K562 (cell line): ENCODE measurements around the gene THUMPD2. TPM values are rescaled to one million over a fixed set of nuclear protein-coding genes. Genes with fewer than 3 reads are reported as not detected.

ENCODE experiments used
- BHLHE40 ChIP-seq: IDR thresholded peaks from 2 replicates; pipeline ENCODE4 v1.6.1; 2011; ENCODE audit warnings: low read length, improper control_type of control experiment
- HEY1 ChIP-seq: fragments of 250-450 bp; sonication (Bioruptor Pico); IDR thresholded peaks from 2 replicates; pipeline ENCODE4 v1.5.0; 2020; ENCODE audit warnings: mild to moderate bottlenecking, moderate library complexity, borderline replicate concordance
- JUNB ChIP-seq: fragments of 450-650 bp; formaldehyde crosslinking; conservative IDR thresholded peaks from 2 replicates; pipeline ENCODE4 v1.4.0; 2020; ENCODE audit warnings: mild to moderate bottlenecking
- KDM4B ChIP-seq, 2 experiments: fragments of 450-650 bp in 1 of 2; sonication (generic) in 1 of 2; IDR thresholded peaks; 2 replicates each; pipeline ENCODE4 v1.6.1; 2016 to 2017; ENCODE audit warnings: borderline replicate concordance in 2 of 2, antibody characterized with exemption in 1 of 2, low read depth in 1 of 2, mild to moderate bottlenecking in 1 of 2
- MAFG ChIP-seq: fragments of 450-650 bp; conservative IDR thresholded peaks from 2 replicates; pipeline ENCODE4 v1.6.1; 2016; ENCODE audit warnings: missing genetic modification characterization, missing compliant biosample characterization
- MCM7 ChIP-seq, 2 experiments: fragments of 450-650 bp; IDR thresholded peaks; 2 replicates each; pipeline ENCODE4 v1.6.1; 2016 to 2018
- MED1 ChIP-seq: sonication (generic); formaldehyde crosslinking; IDR thresholded peaks from 2 replicates; pipeline ENCODE4 v1.8.1; 2023; ENCODE audit warnings: missing genetic modification reagents, borderline replicate concordance
- POLR2B ChIP-seq: fragments of 450-650 bp; IDR thresholded peaks from 2 replicates; pipeline ENCODE4 v1.6.1; 2018; ENCODE audit warnings: low read depth; ENCODE audit not compliant: partially characterized antibody
- PTBP1 ChIP-seq: fragments of 200-400 bp; formaldehyde crosslinking; IDR thresholded peaks from 2 replicates; pipeline ENCODE4 v1.6.1; 2017; ENCODE audit warnings: low read depth, low read length
- RBM14 ChIP-seq: fragments of 200-400 bp; formaldehyde crosslinking; IDR thresholded peaks from 2 replicates; pipeline ENCODE4 v1.6.1; 2018; ENCODE audit warnings: low read depth, mild to moderate bottlenecking, low read length, moderate library complexity, borderline replicate concordance; ENCODE audit not compliant: insufficient read depth
- RBM15 ChIP-seq: fragments of 200-400 bp; formaldehyde crosslinking; IDR thresholded peaks from 2 replicates; pipeline ENCODE4 v1.6.1; 2018; ENCODE audit warnings: mild to moderate bottlenecking, low read length, moderate library complexity; ENCODE audit not compliant: insufficient read depth
- SIN3B ChIP-seq: fragments of 450-650 bp; IDR thresholded peaks from 2 replicates; pipeline ENCODE4 v1.6.1; 2017; ENCODE audit warnings: low read depth, mild to moderate bottlenecking, moderate library complexity
- TRIM24 ChIP-seq, 2 experiments: fragments of 450-650 bp; IDR thresholded peaks; 2 replicates each; pipeline ENCODE4 v1.6.1; 2016
- ZBTB33 ChIP-seq: sonication (generic); formaldehyde crosslinking; IDR thresholded peaks from 2 replicates; pipeline ENCODE4 v1.8.1; 2023; ENCODE audit warnings: mild to moderate bottlenecking, missing genetic modification reagents
- polyA plus RNA-seq, 8 experiments: library from polyadenylated mRNA; depleted of rRNA in 4 of 8; stranded (reverse) in 5 of 8; unstranded in 3 of 8; fragments of >200 nt; fragmentation: Nextera tagmentation in 2 of 8; fragmentation: Illumina TruSeq in 1 of 8; extraction: Ambion mirVana in 2 of 8; extraction: Trizol in 1 of 8; gene quantifications; 2 replicates each; pipeline versions ENCODE4 v1.2.1 to v1.2.3, GENCODE V29; 2011 to 2014; ENCODE audit warnings: inconsistent platforms in 1 of 8, missing spikeins in 1 of 8
- total RNA-seq, 7 experiments: library from RNA; depleted of rRNA in 6 of 7; stranded (reverse); fragments of >200 nt in 6 of 7; fragmentation: Illumina TruSeq in 2 of 7; extraction: Trizol in 2 of 7; gene quantifications; 2 replicates each; pipeline versions ENCODE4 v1.2.1 to v1.2.3, GENCODE V29; 2011 to 2021; ENCODE audit warnings: low replicate concordance in 1 of 7
- TF ChIP-seq, protein P1 (sequence below): fragments of 450-650 bp; IDR thresholded peaks from 2 replicates; pipeline ENCODE4 v1.7.0; 2016; ENCODE audit warnings: borderline replicate concordance
- TF ChIP-seq, protein P2 (sequence below): fragments of 450-650 bp; IDR thresholded peaks from 2 replicates; pipeline ENCODE4 v1.6.1; 2016; ENCODE audit warnings: borderline replicate concordance
- TF ChIP-seq, protein P3 (sequence below): fragments of 250-450 bp; sonication (Bioruptor Pico); IDR thresholded peaks from 2 replicates; pipeline ENCODE4 v1.5.0; 2021; ENCODE audit warnings: mild to moderate bottlenecking, moderate library complexity

The THUMPD2 gene
- total and polyA plus RNA-seq, 9 of the 15 experiments (the other 6 are each of a cell fraction or from before 2014, with no cell fraction given) = 9.6 to 40.4 (median 24.0) TPM

- TF ChIP-seq ZBTB33 (CRISPR knock-in tag) (no peak), PTBP1 (no peak), POLR2B (no peak), KDM4B (IDR thresholded peaks at IDR 0.05; ENCODE audit: borderline replicate concordance in 2 of 2, low read depth in 1 of 2) (no peak), HEY1 (CRISPR knock-in tag) (no peak), MAFG (tag) (0 out of 2 replicates have a peak, but pooled peaks have one; percentile 20), MED1 (no peak), BHLHE40 (no peak), MCM7 (IDR thresholded peaks at IDR 0.05) (no peak), RBM15 (no peak), TRIM24 (IDR thresholded peaks at IDR 0.05) (0 out of 4 replicates have a peak, but pooled peaks of 1 of the 2 experiments have one; percentile 26), RBM14 (no peak), SIN3B (no peak), JUNB (CRISPR knock-in tag) (no peak)
- TF ChIP-seq, protein P1, sequence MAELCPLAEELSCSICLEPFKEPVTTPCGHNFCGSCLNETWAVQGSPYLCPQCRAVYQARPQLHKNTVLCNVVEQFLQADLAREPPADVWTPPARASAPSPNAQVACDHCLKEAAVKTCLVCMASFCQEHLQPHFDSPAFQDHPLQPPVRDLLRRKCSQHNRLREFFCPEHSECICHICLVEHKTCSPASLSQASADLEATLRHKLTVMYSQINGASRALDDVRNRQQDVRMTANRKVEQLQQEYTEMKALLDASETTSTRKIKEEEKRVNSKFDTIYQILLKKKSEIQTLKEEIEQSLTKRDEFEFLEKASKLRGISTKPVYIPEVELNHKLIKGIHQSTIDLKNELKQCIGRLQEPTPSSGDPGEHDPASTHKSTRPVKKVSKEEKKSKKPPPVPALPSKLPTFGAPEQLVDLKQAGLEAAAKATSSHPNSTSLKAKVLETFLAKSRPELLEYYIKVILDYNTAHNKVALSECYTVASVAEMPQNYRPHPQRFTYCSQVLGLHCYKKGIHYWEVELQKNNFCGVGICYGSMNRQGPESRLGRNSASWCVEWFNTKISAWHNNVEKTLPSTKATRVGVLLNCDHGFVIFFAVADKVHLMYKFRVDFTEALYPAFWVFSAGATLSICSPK = no peak
- TF ChIP-seq, protein P2, sequence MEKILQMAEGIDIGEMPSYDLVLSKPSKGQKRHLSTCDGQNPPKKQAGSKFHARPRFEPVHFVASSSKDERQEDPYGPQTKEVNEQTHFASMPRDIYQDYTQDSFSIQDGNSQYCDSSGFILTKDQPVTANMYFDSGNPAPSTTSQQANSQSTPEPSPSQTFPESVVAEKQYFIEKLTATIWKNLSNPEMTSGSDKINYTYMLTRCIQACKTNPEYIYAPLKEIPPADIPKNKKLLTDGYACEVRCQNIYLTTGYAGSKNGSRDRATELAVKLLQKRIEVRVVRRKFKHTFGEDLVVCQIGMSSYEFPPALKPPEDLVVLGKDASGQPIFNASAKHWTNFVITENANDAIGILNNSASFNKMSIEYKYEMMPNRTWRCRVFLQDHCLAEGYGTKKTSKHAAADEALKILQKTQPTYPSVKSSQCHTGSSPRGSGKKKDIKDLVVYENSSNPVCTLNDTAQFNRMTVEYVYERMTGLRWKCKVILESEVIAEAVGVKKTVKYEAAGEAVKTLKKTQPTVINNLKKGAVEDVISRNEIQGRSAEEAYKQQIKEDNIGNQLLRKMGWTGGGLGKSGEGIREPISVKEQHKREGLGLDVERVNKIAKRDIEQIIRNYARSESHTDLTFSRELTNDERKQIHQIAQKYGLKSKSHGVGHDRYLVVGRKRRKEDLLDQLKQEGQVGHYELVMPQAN = no peak
- TF ChIP-seq, protein P3, sequence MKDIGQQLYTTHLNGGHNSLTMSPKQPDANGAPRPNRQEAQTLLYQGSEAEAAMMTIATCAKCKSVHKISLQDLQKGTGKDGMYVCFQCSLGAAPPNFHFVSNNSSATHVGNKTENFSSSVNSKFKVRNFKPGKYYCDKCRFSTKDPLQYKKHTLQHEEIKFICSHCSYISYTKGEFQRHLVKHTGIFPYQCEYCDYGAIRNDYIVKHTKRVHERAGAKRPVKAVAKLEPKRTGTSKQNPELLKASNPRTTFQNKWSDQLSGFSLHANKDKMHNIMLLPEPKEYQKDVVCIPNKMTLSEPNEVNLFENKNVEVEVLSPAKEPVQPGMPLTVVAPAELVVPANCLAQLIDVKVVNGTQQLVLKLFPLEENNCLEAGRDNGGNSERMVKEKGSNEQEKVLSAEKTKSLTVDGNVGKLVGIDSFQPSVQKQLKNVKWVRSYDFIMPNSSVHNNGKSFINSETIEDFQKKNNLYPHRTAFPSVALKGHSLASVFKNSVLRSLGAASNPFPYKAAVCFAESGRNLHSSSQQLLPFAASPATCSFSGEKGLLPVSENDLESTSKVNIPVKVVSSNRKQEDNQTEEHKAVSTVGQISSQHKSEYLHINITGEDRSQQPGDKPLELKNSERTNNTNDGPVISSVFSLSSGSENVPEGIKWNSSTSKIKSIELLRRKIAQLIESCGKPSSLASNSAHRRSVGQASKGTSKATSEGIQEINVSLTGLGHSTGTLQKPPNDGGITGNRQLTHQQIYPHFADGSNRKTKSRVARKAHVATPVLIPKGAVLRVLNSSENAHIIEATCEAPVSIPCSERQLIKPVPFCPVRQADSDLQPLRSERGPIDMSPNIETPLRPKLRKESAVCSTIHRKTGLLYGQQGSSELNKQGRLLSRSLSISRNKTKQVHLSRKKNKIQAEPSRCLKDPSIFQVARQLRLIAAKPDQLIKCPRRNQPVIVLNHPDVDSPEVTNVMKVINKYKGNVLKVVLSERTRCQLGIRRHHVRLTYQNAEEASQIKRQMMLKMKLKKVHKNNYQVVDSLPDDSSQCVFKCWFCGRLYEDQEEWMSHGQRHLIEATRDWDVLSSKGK (CRISPR knock-in tag) = no peak
Measured at GRCh38 chr2:39780825-39781600, 2.0 kb upstream of the THUMPD2 start (continued).
